Adrenal gland (tissue), 5 donors: ENCODE measurements around the gene RACK1.

Experiments used
- CTCF ChIP-seq, 6 experiments: fragments of 450-650 bp in 4 of 6; fragments of 200-600 bp in 2 of 6; sonication (generic) in 1 of 6; IDR thresholded peaks; 1 replicate in 5 of 6; 2 replicates in 1 of 6; pipeline versions ENCODE4 v1.5.1 to v1.8.0; 2016 to 2021; ENCODE audit warnings: antibody characterized with exemption in 6 of 6, mild to moderate bottlenecking in 2 of 6, moderate library complexity in 1 of 6
- POLR2A ChIP-seq, 2 donors: fragments of 450-650 bp; IDR thresholded peaks; one replicate each; pipeline ENCODE4 v1.6.1; 2017; ENCODE audit warnings: antibody characterized with exemption in 2 of 2, mild to moderate bottlenecking in 2 of 2, moderate library complexity in 1 of 2
- donor health status: DM: no; HTN: no; CAD: no.

DNA sequence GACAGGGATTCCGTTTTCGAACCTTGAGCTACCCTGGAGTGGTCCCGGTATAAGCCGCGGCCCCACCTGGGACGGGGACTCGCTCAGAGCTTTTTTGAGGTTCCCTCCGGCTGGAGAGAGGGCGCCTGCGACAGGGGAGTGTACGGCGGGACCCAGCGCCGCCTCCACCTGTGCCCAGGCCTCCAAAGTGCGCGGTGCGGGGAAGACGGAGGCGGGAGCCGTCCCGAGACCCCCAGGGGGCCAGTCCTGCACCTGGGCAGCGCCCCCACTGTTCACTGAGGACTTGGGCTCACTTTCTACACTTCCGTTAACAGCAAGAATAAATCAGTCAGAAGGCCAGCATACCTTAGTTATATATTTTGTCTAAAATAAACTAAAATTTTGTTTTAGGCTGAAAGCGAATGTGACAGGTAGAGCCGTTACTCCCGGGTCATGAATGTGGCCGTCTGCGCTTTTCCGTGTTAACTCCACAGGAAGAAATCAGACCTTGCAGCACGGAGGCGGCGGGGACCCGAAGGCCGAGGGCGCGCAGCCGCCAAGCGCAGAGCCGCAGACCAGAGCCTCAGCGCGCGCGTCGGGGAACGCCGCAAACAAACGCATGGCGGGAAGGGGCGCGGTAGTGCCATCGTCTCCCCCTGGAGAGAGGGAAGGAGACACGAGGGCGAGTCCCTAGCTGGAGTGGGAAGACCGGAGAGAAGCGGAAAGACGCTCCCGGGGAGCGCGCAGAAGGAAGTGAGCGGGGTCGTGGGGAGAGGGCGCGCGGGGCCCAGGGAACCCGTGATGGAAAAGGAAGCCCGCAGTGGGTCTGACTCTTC is 52.8 kb downstream of the RACK1 start:
- TF ChIP-seq CTCF (IDR thresholded peaks at IDR 0.05): no peak
- no peak for TF ChIP-seq POLR2A (IDR thresholded peaks at IDR 0.05)
